ENCODE measurements around the gene RPL36AL. TPM values are rescaled to one million over a fixed set of nuclear protein-coding genes. Genes with fewer than 3 reads are reported as not detected.

Gene RPL36AL
- polyA plus RNA-seq, 1 donor (not counting 4 experiments of a cell fraction or from before 2014, with no cell fraction given), result 327 TPM

GRCh38 chr14:49598485-49599300, 21.7 kb downstream of the RPL36AL start, which contains the start of gene LRR1:
Gene LRR1 (plus strand): TSS chr14:49598940. CDS start chr14:49599021, 81 bp downstream.
- Histone ChIP-seq H3K36me3 (ENCODE audit: control insufficient read depth in 2 of 2, extremely low read depth in 1 of 2, insufficient read depth in 2 of 2, low read length in 2 of 2) (peaks cover 2 to 7% of the 10 kb centered on the region in 2 experiments), H3K27me3 (ENCODE audit: control insufficient read depth, extremely low read depth, insufficient read depth, low read length) (no peaks in the 10 kb centered on the region), H3K27ac (ENCODE audit: control insufficient read depth, insufficient read depth, low read length) (peak within 1 kb of the TSS; percentile 95), H3K4me3 (ENCODE audit: control insufficient read depth in 2 of 3, extremely low read depth in 1 of 3, insufficient read depth in 2 of 3, low read depth in 1 of 3, low read length in 3 of 3) (peak within 1 kb of the TSS; percentile 82 to 92 (median 90)), H3K4me1 (ENCODE audit: control insufficient read depth, extremely low read depth, insufficient read depth, low read length) (peaks cover 4% of the 10 kb centered on the region), H3K9ac (ENCODE audit: control insufficient read depth, extremely low read depth, insufficient read depth, low read length) (peak within 1 kb of the TSS; percentile 95), H3K4me2 (ENCODE audit: control insufficient read depth, extremely low read depth, insufficient read depth, low read depth, low read length) (peak within 1 kb of the TSS; percentile 86), H2AFZ (ENCODE audit: control insufficient read depth, low read length) (peak within 1 kb of the TSS; percentile 96), H4K20me1 (ENCODE audit: control insufficient read depth, extremely low read depth, insufficient read depth, low read length) (no peaks in the 10 kb centered on the region), H3K79me2 (ENCODE audit: control insufficient read depth, insufficient read depth, low read length) (peaks cover 24% of the 10 kb centered on the region), H3K9me3 (ENCODE audit: control insufficient read depth, low read depth, low read length) (no peaks in the 10 kb centered on the region), H3K9me1 (ENCODE audit: control insufficient read depth, extremely low read depth, insufficient read depth, low read length) (no peaks in the 10 kb centered on the region)
- no peak for DNase-seq (ENCODE audit: low read depth, low spot score)
- no peak for FAIRE-seq
- dilution Hi-C loops (cut with MboI; ENCODE audit: extremely low pct_ligation_motif_present, low sequenced_read_pairs), result no loop called here
- TF ChIP-seq CTCF (optimal IDR thresholded peaks at IDR 0.05 in 1 of 3, IDR thresholded peaks at IDR 0.05 in 1 of 3, conservative IDR thresholded peaks at IDR 0.05 in 1 of 3; ENCODE audit: extremely low read depth in 1 of 3, insufficient read depth in 2 of 3, low read length in 3 of 3) (no peak), EZH2 (IDR thresholded peaks at IDR 0.05; ENCODE audit: low read length) (no peak)

- dilution Hi-C loops (cut with MboI; ENCODE audit: extremely low pct_ligation_motif_present, low sequenced_read_pairs), result no loop called here
- Histone ChIP-seq H3K4me2 (ENCODE audit: control insufficient read depth, extremely low read depth, insufficient read depth, low read depth, low read length) (peak overlapping the region; percentile 86), H3K9ac (ENCODE audit: control insufficient read depth, extremely low read depth, insufficient read depth, low read length) (peak overlapping the region; percentile 95), H3K27me3 (ENCODE audit: control insufficient read depth, extremely low read depth, insufficient read depth, low read length) (no peaks in the 10 kb centered on the region), H3K36me3 (ENCODE audit: control insufficient read depth in 2 of 2, extremely low read depth in 1 of 2, insufficient read depth in 2 of 2, low read length in 2 of 2) (peaks cover 2 to 3% of the 10 kb centered on the region in 2 experiments), H3K27ac (ENCODE audit: control insufficient read depth, insufficient read depth, low read length) (peak overlapping the region; percentile 95), H3K9me1 (ENCODE audit: control insufficient read depth, extremely low read depth, insufficient read depth, low read length) (no peaks in the 10 kb centered on the region), H3K9me3 (ENCODE audit: control insufficient read depth, low read depth, low read length) (no peaks in the 10 kb centered on the region), H4K20me1 (ENCODE audit: control insufficient read depth, extremely low read depth, insufficient read depth, low read length) (no peaks in the 10 kb centered on the region), H3K4me3 (ENCODE audit: control insufficient read depth in 2 of 3, extremely low read depth in 1 of 3, insufficient read depth in 2 of 3, low read depth in 1 of 3, low read length in 3 of 3) (peak overlapping the region; percentile 82 to 92 (median 90)), H3K4me1 (ENCODE audit: control insufficient read depth, extremely low read depth, insufficient read depth, low read length) (peaks cover 4% of the 10 kb centered on the region), H3K79me2 (ENCODE audit: control insufficient read depth, insufficient read depth, low read length) (peaks cover 24% of the 10 kb centered on the region), H2AFZ (ENCODE audit: control insufficient read depth, low read length) (peak overlapping the region; percentile 96)
- FAIRE-seq (no peak), DNase-seq (ENCODE audit: low read depth, low spot score) (no peak)
- TF ChIP-seq EZH2 (IDR thresholded peaks at IDR 0.05; ENCODE audit: low read length) (no peak), CTCF (optimal IDR thresholded peaks at IDR 0.05 in 1 of 3, IDR thresholded peaks at IDR 0.05 in 1 of 3, conservative IDR thresholded peaks at IDR 0.05 in 1 of 3; ENCODE audit: extremely low read depth in 1 of 3, insufficient read depth in 2 of 3, low read length in 3 of 3) (no peak)
Observed at GRCh38 chr14:49598189-49598484, 22.3 kb downstream of the RPL36AL start.

All from keratinocyte (primary cell).